ENCODE results near the gene CCDC27. TPM values are rescaled to one million over a fixed set of nuclear protein-coding genes. Genes with fewer than 3 reads are reported as not detected.

Gene CCDC27
- total and polyA plus RNA-seq, 2 of the 8 experiments (the other 6 are each of a cell fraction or from before 2014, with no cell fraction given) = 0.15 TPM; not detected in 1

DNA sequence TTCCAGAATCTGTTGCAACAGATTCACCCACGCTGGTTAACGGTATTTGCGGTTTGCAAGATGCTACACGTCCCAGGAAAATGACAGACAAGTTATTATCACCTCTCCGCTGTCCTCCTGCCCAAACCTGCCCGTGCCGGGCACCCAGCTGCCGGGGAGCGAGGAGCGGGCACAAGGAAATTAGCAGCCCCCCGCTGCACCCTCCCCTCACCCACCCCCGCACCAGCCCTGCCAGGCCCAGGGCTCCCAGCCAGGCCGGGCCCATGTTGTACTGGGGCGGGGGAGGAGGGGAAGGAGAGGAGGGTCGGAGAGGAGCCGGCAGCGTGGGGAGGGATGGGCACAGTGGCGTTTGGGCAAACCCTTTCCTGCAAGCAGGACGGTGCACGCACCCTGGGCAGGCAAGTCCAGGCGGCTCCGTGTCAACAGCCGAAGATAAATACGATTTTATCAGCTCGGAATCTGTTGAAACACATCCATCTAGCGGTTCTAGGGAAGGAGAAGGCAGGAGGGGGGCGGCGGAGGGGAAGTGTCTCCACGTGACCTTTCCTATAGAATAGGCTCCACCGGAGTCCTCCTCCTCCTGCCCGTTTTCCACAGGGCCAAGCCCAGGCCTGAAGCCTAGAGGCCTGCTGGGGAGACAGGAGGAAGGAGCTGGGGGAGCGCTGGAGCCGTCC is 35.1 kb upstream of the CCDC27 start:
- ChIA-PET CTCF (ENCODE audit: partially characterized antibody) (interaction anchor here (0.6 to 7.7 kb wide), 4 partner anchors 10 to 870 kb away, joined by 3 to 42 read pairs (median 10); no protein-coding TSS in a partner anchor), POLR2A (ENCODE audit: partially characterized antibody) (interaction anchor here (1.1 to 1.3 kb wide), 3 partner anchors 10 to 21 kb away, joined by 3 to 7 read pairs (median 5); no protein-coding TSS in a partner anchor)
- no peak for DNase-seq (ENCODE audit: low read depth in 1 of 2, low spot score in 2 of 2)
- 71% methylated on average over 21 of the region's 33 CpGs; no CpG with 5 or more reads in 1 of the 2 experiments for WGBS, 2 experiments (ENCODE audit: extremely low coverage in 1 of 2, insufficient coverage in 1 of 2, insufficient read length in 1 of 2, insufficient replicate concordance in 2 of 2, low coverage in 1 of 2, low lambda C conversion rate in 2 of 2, missing lambda C conversion rate in 1 of 2)
- Histone ChIP-seq H3K9ac (replicated peaks in 1 of 4; ENCODE audit: extremely low read depth in 1 of 4, low read depth in 3 of 4, low read length in 3 of 4) (no peak overlapping the region), H2BK120ac (replicated peaks; ENCODE audit: low read depth, low read length) (no peak overlapping the region), H2BK12ac (ENCODE audit: low read depth, low read length) (no peak overlapping the region), H3K36me3 (ENCODE audit: control insufficient read depth in 2 of 4, insufficient read depth in 4 of 4, low read length in 3 of 4) (no peaks in the 10 kb centered on the region), H3K79me1 (ENCODE audit: low read depth, low read length) (no peaks in the 10 kb centered on the region), H4K91ac (replicated peaks; ENCODE audit: insufficient read length, low read length) (no peak overlapping the region), H4K20me1 (replicated peaks in 1 of 2; ENCODE audit: control insufficient read depth in 1 of 2, insufficient read depth in 2 of 2, low read length in 2 of 2) (no peaks in the 10 kb centered on the region), H4K5ac (ENCODE audit: insufficient read length, low read depth, low read length) (no peak overlapping the region), H3K9me3 (ENCODE audit: insufficient read depth in 2 of 2, low read depth in 1 of 2, low read length in 1 of 2) (no peaks in the 10 kb centered on the region), H3K23ac (ENCODE audit: insufficient read length) (no peak overlapping the region), H4K8ac (ENCODE audit: extremely low read depth, insufficient read depth, low read length) (no peak overlapping the region), H3K14ac (ENCODE audit: insufficient read length) (no peak overlapping the region), H2BK15ac (ENCODE audit: low read length) (no peak overlapping the region), H2AFZ (ENCODE audit: low read length) (no peak overlapping the region), H2AK5ac (ENCODE audit: low read depth, low read length) (no peak overlapping the region), H3K27me3 (replicated peaks in 1 of 4; ENCODE audit: control insufficient read depth in 3 of 4, extremely low read depth in 1 of 4, insufficient read depth in 3 of 4, low read length in 3 of 4) (peaks cover 0 to 4% (median 0%) of the 10 kb centered on the region in 4 experiments; a peak in 3 of 7 replicates), H3K18ac (ENCODE audit: extremely low read depth, low read length) (peak overlapping the region; percentile 32; the same call in 1 of the 2 replicates), H2BK5ac (ENCODE audit: low read depth, low read length) (no peak overlapping the region), H2BK20ac (ENCODE audit: low read length) (no peak overlapping the region), H3K4ac (replicated peaks; ENCODE audit: insufficient read length, low read depth, low read length) (no peak overlapping the region), H3K56ac (replicated peaks; ENCODE audit: insufficient read length, low read depth, low read length) (no peak overlapping the region), H3K23me2 (ENCODE audit: low read depth, low read length) (no peaks in the 10 kb centered on the region; the same call in 1 of the 2 replicates), H3K79me2 (ENCODE audit: control insufficient read depth in 1 of 2, insufficient read depth in 2 of 2, low read length in 2 of 2) (no peaks in the 10 kb centered on the region), H3K4me2 (ENCODE audit: insufficient read depth in 1 of 2, low read depth in 2 of 2, low read length in 2 of 2) (peak overlapping the region; percentile 40 to 55; a peak in 2 of 4 replicates), H3K4me3 (ENCODE audit: extremely low read depth in 1 of 4, insufficient read depth in 2 of 4, low read depth in 3 of 4, low read length in 4 of 4) (no peak overlapping the region), H3K27ac (ENCODE audit: low read depth, low read length) (no peak overlapping the region), H3K4me1 (replicated peaks in 1 of 4; ENCODE audit: control insufficient read depth in 3 of 4, insufficient read depth in 4 of 4, low read length in 3 of 4) (peaks cover 0 to 18% (median 8%) of the 10 kb centered on the region in 4 experiments; a peak in 5 of 7 replicates)
- FAIRE-seq = no peak
- TF ChIP-seq NRF1 (IDR thresholded peaks at IDR 0.05; ENCODE audit: low read depth, low read length) (no peak), EZH2 (IDR thresholded peaks at IDR 0.05; ENCODE audit: low read depth, low read length, severe bottlenecking) (no peak), CBX8 (IDR thresholded peaks at IDR 0.05; ENCODE audit: borderline replicate concordance, low read depth, low read length) (no peak), EP300 (IDR thresholded peaks at IDR 0.05; ENCODE audit: borderline replicate concordance in 1 of 2, low read depth in 2 of 2, low read length in 2 of 2) (no peak)
- TF ChIP-seq, protein P1, sequence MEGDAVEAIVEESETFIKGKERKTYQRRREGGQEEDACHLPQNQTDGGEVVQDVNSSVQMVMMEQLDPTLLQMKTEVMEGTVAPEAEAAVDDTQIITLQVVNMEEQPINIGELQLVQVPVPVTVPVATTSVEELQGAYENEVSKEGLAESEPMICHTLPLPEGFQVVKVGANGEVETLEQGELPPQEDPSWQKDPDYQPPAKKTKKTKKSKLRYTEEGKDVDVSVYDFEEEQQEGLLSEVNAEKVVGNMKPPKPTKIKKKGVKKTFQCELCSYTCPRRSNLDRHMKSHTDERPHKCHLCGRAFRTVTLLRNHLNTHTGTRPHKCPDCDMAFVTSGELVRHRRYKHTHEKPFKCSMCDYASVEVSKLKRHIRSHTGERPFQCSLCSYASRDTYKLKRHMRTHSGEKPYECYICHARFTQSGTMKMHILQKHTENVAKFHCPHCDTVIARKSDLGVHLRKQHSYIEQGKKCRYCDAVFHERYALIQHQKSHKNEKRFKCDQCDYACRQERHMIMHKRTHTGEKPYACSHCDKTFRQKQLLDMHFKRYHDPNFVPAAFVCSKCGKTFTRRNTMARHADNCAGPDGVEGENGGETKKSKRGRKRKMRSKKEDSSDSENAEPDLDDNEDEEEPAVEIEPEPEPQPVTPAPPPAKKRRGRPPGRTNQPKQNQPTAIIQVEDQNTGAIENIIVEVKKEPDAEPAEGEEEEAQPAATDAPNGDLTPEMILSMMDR (IDR thresholded peaks at IDR 0.05; ENCODE audit: control extremely low read depth in 1 of 3, insufficient read depth in 1 of 3, low read depth in 1 of 3, low read length in 3 of 3) = no peak
- TF ChIP-seq, protein P2, sequence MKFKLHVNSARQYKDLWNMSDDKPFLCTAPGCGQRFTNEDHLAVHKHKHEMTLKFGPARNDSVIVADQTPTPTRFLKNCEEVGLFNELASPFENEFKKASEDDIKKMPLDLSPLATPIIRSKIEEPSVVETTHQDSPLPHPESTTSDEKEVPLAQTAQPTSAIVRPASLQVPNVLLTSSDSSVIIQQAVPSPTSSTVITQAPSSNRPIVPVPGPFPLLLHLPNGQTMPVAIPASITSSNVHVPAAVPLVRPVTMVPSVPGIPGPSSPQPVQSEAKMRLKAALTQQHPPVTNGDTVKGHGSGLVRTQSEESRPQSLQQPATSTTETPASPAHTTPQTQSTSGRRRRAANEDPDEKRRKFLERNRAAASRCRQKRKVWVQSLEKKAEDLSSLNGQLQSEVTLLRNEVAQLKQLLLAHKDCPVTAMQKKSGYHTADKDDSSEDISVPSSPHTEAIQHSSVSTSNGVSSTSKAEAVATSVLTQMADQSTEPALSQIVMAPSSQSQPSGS (IDR thresholded peaks at IDR 0.05; ENCODE audit: low read length) = no peak

Data from H1 (cell line).